MM.1S (cell line): ENCODE results near the gene GRB10.

Experiments
- CTCF ChIP-seq: fragments of 300-600 bp; sonication (generic); IDR thresholded peaks from 2 replicates; pipeline ENCODE4 v1.5.1; 2016; ENCODE audit warnings: antibody characterized with exemption, low read length, mixed read lengths
- EZH2phosphoT487 ChIP-seq: fragments of 300-600 bp; sonication (generic); IDR thresholded peaks from 2 replicates; pipeline ENCODE4 v1.6.1; 2018; ENCODE audit warnings: antibody characterized with exemption, low read length

GRCh38 chr7:50580057-50580456 lies 202.6 kb downstream of the GRB10 start:
- TF ChIP-seq CTCF (no peak), EZH2phosphoT487 (no peak)
